K562 (cell line): Measurements from ENCODE around the gene GOLT1A.

Experiments used
- ETV6 ChIP-seq, 3 experiments: fragments of 150-350 bp in 1 of 3; sonication (generic) in 1 of 3; formaldehyde crosslinking in 1 of 3; IDR thresholded peaks; 2 replicates each; pipeline versions ENCODE4 v1.6.1 to v1.8.0; 2014 to 2022; ENCODE audit warnings: borderline replicate concordance in 2 of 3, low read depth in 2 of 3, antibody characterized with exemption in 1 of 3, low read length in 1 of 3, mild to moderate bottlenecking in 1 of 3, missing genetic modification reagents in 1 of 3
- FOXM1 ChIP-seq, 2 experiments: fragments of 450-650 bp in 1 of 2; sonication (generic) in 1 of 2; formaldehyde crosslinking in 1 of 2; IDR thresholded peaks; 2 replicates each; pipeline versions ENCODE4 v1.6.1 to v1.9.0; 2017 to 2022; ENCODE audit warnings: low read depth in 2 of 2, mild to moderate bottlenecking in 2 of 2, missing genetic modification reagents in 1 of 2, moderate library complexity in 1 of 2
- GABPA ChIP-seq: fragments of 200-800 bp; sonication (Bioruptor generic); conservative IDR thresholded peaks from 2 replicates; pipeline ENCODE4 v1.6.1; 2016; ENCODE audit warnings: low read depth, missing genetic modification characterization, missing compliant biosample characterization
- NFXL1 ChIP-seq: fragments of 450-650 bp; formaldehyde crosslinking; IDR thresholded peaks from 2 replicates; pipeline ENCODE4 v1.4.0; 2021; ENCODE audit warnings: mild to moderate bottlenecking
- PHF8 ChIP-seq: fragments of 200-600 bp; sonication (generic); IDR thresholded peaks from 2 replicates; pipeline ENCODE4 v1.6.1; 2012; ENCODE audit warnings: mixed run types, mild to moderate bottlenecking, inconsistent platforms, low read length, moderate library complexity, borderline replicate concordance
- POLR2AphosphoS5 ChIP-seq: IDR thresholded peaks from 2 replicates; pipeline ENCODE4 v1.6.1; 2011; ENCODE audit warnings: mild to moderate bottlenecking, low read depth, low read length, moderate library complexity; ENCODE audit not compliant: control insufficient read depth, insufficient read depth
- RBM34 ChIP-seq: fragments of 200-400 bp; formaldehyde crosslinking; IDR thresholded peaks from 2 replicates; pipeline ENCODE4 v1.6.1; 2018; ENCODE audit warnings: low read length, borderline replicate concordance; ENCODE audit not compliant: insufficient read depth
- SMAD1 ChIP-seq: fragments of 150-350 bp; IDR thresholded peaks from 2 replicates; pipeline ENCODE4 v1.6.1; 2014; ENCODE audit warnings: low read length, low read depth; ENCODE audit not compliant: partially characterized antibody
- ZNF707 ChIP-seq: fragments of 250-450 bp; sonication (Bioruptor Pico); conservative IDR thresholded peaks from 2 replicates; pipeline ENCODE4 v1.8.0; 2022; ENCODE audit warnings: inconsistent platforms, mild to moderate bottlenecking, moderate library complexity
- TF ChIP-seq, protein P1 (sequence below): IDR thresholded peaks from 2 replicates; pipeline ENCODE4 v1.6.1; 2012; ENCODE audit warnings: low read depth, low read length, improper control_type of control experiment, borderline replicate concordance
- TF ChIP-seq, protein P2 (sequence below): sonication (generic); formaldehyde crosslinking; IDR thresholded peaks from 2 replicates; pipeline ENCODE4 v1.8.0; 2022; ENCODE audit warnings: mild to moderate bottlenecking, low read depth, missing genetic modification reagents
- TF ChIP-seq, protein P3 (sequence below): fragments of 250-450 bp; sonication (Bioruptor Pico); IDR thresholded peaks from 2 replicates; pipeline ENCODE4 v1.5.1; 2021; ENCODE audit warnings: mild to moderate bottlenecking
- TF ChIP-seq, protein P4 (sequence below): fragments of 450-650 bp; IDR thresholded peaks from 2 replicates; pipeline ENCODE4 v1.6.1; 2016; ENCODE audit warnings: low read depth
- TF ChIP-seq, protein P5 (sequence below), 3 experiments: IDR thresholded peaks in 2 of 3; conservative IDR thresholded peaks in 1 of 3; 2 replicates each; pipeline ENCODE4 v1.5.1; 2011 to 2012; ENCODE audit warnings: low read length in 3 of 3, mild to moderate bottlenecking in 3 of 3, control low read depth in 2 of 3, improper control_type of control experiment in 1 of 3, inconsistent platforms in 1 of 3, low read depth in 1 of 3, mixed read lengths in 1 of 3, moderate library complexity in 1 of 3; ENCODE audit not compliant: insufficient read depth in 2 of 3

DNA sequence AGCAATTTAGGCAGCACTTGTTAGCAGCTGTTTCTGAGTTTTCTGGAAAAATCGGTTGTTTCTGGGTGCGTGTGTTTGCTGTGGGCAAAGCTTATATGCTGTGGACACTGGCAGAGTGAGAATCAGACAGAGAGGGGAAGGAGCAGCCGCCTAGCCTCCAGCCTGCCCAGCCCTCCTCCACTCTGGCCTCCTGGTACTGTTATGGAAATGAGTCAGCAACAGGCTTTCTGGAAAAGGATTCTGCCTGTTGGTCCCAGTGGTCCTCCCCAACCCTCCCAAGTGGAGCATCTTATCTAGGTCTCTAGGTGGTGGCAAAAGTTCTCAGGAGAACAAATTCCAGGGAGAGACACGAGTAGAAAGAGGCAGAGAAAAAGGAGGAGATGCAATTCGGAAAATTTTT, 42.2 kb upstream of the GOLT1A start:
- TF ChIP-seq, protein P1, sequence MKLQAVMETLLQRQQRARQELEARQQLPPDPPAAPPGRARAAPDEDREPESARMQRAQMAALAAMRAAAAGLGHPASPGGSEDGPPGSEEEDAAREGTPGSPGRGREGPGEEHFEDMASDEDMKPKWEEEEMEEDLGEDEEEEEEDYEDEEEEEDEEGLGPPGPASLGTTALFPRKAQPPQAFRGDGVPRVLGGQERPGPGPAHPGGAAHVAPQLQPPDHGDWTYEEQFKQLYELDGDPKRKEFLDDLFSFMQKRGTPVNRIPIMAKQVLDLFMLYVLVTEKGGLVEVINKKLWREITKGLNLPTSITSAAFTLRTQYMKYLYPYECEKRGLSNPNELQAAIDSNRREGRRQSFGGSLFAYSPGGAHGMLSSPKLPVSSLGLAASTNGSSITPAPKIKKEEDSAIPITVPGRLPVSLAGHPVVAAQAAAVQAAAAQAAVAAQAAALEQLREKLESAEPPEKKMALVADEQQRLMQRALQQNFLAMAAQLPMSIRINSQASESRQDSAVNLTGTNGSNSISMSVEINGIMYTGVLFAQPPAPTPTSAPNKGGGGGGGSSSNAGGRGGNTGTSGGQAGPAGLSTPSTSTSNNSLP: no peak
- TF ChIP-seq ETV6 (IDR thresholded peaks at IDR 0.05; ENCODE audit: borderline replicate concordance in 1 of 2, low read depth in 2 of 2, low read length in 1 of 2) (no peak), ETV6 (CRISPR knock-in tag; IDR thresholded peaks at IDR 0.05; ENCODE audit: borderline replicate concordance) (no peak), NFXL1 (CRISPR knock-in tag) (no peak), RBM34 (no peak), FOXM1 (IDR thresholded peaks at IDR 0.05; ENCODE audit: low read depth) (no peak), FOXM1 (CRISPR knock-in tag; IDR thresholded peaks at IDR 0.05; ENCODE audit: low read depth) (no peak), POLR2AphosphoS5 (no peak), PHF8 (no peak), ZNF707 (CRISPR knock-in tag) (no peak), SMAD1 (no peak), GABPA (tag) (no peak)
- TF ChIP-seq, protein P2, sequence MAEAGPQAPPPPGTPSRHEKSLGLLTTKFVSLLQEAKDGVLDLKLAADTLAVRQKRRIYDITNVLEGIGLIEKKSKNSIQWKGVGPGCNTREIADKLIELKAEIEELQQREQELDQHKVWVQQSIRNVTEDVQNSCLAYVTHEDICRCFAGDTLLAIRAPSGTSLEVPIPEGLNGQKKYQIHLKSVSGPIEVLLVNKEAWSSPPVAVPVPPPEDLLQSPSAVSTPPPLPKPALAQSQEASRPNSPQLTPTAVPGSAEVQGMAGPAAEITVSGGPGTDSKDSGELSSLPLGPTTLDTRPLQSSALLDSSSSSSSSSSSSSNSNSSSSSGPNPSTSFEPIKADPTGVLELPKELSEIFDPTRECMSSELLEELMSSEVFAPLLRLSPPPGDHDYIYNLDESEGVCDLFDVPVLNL: no peak
- TF ChIP-seq, protein P3, sequence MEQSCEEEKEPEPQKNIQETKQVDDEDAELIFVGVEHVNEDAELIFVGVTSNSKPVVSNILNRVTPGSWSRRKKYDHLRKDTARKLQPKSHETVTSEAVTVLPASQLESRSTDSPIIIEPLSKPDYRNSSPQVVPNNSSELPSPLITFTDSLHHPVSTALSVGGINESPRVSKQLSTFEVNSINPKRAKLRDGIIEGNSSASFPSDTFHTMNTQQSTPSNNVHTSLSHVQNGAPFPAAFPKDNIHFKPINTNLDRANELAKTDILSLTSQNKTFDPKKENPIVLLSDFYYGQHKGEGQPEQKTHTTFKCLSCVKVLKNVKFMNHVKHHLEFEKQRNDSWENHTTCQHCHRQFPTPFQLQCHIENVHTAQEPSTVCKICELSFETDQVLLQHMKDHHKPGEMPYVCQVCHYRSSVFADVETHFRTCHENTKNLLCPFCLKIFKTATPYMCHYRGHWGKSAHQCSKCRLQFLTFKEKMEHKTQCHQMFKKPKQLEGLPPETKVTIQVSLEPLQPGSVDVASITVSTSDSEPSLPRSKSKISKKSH (CRISPR knock-in tag): no peak
- TF ChIP-seq, protein P4, sequence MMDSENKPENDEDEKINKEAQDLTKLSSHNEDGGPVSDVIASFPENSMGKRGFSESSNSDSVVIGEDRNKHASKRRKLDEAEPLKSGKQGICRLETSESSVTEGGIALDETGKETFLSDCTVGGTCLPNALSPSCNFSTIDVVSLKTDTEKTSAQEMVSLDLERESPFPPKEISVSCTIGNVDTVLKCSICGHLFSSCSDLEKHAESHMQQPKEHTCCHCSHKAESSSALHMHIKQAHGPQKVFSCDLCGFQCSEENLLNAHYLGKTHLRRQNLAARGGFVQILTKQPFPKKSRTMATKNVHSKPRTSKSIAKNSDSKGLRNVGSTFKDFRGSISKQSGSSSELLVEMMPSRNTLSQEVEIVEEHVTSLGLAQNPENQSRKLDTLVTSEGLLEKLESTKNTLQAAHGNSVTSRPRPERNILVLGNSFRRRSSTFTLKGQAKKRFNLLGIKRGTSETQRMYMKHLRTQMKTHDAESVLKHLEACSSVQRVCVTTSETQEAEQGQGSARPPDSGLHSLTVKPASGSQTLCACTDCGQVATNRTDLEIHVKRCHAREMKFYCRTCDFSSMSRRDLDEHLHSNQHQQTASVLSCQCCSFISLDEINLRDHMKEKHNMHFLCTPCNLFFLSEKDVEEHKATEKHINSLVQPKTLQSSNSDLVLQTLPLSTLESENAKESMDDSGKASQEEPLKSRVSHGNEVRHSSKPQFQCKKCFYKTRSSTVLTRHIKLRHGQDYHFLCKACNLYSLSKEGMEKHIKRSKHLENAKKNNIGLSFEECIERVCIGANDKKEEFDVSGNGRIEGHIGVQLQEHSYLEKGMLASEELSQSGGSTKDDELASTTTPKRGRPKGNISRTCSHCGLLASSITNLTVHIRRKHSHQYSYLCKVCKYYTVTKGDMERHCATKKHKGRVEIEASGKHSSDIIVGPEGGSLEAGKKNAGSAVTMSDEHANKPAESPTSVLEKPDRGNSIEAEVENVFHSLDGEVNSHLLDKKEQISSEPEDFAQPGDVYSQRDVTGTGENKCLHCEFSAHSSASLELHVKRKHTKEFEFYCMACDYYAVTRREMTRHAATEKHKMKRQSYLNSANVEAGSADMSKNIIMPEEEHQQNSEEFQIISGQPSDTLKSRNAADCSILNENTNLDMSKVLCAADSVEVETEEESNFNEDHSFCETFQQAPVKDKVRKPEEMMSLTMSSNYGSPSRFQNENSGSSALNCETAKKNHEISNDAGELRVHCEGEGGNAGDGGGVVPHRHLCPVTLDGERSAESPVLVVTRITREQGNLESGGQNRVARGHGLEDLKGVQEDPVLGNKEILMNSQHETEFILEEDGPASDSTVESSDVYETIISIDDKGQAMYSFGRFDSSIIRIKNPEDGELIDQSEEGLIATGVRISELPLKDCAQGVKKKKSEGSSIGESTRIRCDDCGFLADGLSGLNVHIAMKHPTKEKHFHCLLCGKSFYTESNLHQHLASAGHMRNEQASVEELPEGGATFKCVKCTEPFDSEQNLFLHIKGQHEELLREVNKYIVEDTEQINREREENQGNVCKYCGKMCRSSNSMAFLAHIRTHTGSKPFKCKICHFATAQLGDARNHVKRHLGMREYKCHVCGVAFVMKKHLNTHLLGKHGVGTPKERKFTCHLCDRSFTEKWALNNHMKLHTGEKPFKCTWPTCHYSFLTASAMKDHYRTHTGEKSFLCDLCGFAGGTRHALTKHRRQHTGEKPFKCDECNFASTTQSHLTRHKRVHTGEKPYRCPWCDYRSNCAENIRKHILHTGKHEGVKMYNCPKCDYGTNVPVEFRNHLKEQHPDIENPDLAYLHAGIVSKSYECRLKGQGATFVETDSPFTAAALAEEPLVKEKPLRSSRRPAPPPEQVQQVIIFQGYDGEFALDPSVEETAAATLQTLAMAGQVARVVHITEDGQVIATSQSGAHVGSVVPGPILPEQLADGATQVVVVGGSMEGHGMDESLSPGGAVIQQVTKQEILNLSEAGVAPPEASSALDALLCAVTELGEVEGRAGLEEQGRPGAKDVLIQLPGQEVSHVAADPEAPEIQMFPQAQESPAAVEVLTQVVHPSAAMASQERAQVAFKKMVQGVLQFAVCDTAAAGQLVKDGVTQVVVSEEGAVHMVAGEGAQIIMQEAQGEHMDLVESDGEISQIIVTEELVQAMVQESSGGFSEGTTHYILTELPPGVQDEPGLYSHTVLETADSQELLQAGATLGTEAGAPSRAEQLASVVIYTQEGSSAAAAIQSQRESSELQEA: no peak
- TF ChIP-seq, protein P5, sequence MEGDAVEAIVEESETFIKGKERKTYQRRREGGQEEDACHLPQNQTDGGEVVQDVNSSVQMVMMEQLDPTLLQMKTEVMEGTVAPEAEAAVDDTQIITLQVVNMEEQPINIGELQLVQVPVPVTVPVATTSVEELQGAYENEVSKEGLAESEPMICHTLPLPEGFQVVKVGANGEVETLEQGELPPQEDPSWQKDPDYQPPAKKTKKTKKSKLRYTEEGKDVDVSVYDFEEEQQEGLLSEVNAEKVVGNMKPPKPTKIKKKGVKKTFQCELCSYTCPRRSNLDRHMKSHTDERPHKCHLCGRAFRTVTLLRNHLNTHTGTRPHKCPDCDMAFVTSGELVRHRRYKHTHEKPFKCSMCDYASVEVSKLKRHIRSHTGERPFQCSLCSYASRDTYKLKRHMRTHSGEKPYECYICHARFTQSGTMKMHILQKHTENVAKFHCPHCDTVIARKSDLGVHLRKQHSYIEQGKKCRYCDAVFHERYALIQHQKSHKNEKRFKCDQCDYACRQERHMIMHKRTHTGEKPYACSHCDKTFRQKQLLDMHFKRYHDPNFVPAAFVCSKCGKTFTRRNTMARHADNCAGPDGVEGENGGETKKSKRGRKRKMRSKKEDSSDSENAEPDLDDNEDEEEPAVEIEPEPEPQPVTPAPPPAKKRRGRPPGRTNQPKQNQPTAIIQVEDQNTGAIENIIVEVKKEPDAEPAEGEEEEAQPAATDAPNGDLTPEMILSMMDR (IDR thresholded peaks at IDR 0.05 in 2 of 3, conservative IDR thresholded peaks at IDR 0.05 in 1 of 3; ENCODE audit: insufficient read depth in 2 of 3, low read depth in 1 of 3, low read length in 3 of 3): no peak
